Renal cortical epithelial cell (primary cell): ENCODE data around the gene RBM20. TPM values are rescaled to one million over a fixed set of nuclear protein-coding genes. Genes with fewer than 3 reads are reported as not detected.
A peak's percentile ranks its signal among the peaks of the same experiment; 100 is the strongest.

ENCODE experiments used
- DNase-seq: peaks from one replicate; pipeline ENCODE4 v3.0.0-alpha.2; 2011; ENCODE audit warnings: low read depth
- total RNA-seq: library from RNA; depleted of rRNA; stranded (reverse); fragments of >200 nt; gene quantifications from 2 replicates; pipeline ENCODE4 v1.2.3, GENCODE V29; 2014

RBM20 gene
- total RNA-seq, 1 donor from 2014 or later = 0.10 TPM

DNA sequence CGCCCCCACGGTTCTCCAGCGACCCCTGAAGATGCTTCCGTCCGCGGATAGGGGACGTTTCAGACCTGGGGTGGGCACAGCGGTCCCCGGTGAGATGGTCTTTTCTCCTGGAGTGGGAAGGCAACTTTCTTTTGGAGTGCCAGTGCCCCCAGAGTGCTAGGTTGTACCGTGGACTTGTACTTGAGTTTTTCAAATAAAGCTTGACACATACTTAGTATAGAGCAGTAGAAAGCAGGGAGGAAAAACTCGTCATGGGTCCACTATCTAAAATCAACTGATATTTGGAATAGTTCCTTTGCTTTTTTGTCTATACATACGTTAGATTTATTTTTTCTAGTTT, 28.4 kb downstream of the RBM20 start:
- no peak for DNase-seq

DNA sequence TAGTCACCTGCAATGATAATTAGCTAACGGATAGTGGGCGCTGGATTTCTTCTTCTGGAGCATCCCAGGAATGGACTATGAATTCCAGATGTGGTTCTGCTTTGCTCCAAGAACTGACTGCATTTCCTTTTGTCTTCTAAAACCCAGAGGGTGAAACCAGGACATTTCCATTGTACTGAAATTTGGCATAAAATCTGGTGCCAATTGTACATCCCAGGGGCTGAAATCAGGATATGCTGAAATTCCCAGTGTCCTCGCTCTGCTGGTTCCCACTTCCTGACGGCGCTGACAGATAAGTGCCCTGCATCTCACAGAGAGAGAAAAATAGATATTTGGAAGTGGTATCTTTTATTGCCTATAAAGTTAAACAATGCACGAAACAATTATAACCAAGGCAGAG, 31.9 kb downstream of the RBM20 start:
- no peak for DNase-seq

DNA sequence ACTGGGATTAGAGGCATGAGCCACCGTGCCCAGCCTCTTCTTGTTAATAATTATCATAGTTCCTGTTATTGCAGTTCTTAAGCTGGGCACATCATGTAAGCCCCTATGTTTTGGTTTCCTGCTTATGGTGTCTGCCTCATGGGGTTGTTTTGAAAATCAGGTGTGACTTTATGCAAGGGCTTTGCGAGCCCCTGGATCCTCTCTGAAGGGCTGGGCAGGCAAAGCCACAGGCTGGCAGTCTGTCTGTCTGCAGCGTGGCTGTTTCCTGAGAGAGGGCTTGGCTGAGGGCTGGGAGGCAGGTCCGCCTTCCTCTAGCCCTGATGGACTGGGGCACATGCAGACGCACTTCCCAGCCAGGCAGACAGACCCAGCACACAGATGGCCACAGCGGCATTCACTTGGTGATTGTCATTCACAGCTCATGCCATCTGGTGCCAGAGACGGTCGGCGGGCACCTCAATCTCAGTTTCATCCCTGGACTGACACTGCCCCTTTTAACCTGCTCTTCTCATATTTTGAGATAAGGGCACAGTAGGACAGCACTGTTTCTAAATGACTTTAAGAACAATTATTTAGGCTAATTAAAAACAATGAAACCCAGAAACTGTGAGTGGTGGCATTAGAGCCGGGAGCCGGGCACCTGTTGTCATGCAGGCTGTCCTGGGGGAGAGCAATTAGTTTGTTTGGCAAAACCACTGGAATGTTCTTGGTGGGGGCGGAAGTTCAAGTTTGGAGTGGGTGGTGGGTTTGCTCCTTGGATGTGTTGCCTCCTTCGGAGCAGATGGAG, 35.5 kb downstream of the RBM20 start:
- peak; percentile 29 for DNase-seq

DNA sequence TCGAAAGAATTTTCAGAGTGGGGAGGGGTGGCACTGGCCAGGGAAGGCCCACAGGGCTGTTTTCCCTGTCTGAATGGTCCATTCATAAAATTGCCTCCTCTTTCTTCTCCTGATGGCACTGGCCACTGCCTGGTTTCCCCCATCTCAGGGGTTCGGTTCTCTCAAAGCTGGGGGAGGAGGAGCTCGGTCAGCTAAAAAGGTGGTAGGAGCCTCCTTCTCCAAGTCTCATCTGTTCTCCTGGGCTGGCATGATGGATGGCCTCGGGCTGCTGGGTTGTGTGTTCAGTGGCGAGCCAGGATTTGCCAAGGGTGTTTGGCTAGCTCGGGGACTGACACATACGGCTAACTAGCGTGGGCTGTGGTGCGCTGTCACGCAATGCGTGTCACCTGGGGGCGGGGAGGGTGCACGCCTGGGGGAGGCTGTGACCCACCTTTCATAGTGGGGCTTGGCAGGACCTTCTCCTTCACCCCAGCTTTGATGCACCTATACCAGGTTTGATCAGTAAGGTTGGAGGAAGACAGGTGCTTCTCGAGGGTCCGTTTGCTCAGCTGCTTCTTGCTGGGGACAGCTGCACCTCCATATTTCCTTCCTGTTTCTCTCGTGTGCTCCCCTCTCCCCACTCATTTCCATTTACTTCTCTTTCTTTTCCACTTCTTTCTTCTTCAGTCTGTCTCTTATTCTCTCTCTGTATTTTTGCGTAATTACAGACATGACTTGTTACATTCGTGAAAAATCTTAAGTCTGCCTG, 36.3 kb downstream of the RBM20 start:
- no peak for DNase-seq

DNA sequence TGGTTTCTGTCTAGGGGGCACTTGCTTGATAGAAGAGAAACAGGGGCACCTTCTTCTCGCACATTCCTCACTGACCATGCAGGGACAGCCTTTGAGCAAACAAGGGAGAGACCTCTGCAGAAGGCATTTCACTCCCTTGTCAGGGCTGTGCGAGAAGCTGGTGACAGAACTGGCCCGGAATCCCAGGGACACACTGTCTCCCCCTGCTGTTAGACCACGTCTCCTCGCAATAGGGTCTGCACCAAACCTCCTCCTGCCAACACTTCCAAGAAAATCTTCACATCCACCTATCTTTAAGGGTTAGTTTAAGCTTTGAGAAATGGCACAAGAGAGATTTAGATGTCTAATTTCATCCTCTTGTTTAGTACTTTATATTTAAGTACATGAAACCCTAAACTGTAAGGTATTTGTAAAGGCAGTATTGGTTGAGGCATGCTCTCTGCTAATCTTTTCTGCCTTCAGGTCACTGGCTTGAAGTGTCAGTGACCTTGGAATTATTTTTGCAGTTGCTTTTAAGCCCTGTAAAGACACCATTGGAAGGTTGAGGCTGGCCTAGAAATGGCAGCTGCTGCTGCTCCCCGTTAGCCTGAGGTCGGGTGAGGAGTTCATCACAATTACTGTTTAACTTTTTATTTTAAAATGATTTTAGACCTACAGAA, 37.0 kb downstream of the RBM20 start:
- peak; percentile 24 for DNase-seq

DNA sequence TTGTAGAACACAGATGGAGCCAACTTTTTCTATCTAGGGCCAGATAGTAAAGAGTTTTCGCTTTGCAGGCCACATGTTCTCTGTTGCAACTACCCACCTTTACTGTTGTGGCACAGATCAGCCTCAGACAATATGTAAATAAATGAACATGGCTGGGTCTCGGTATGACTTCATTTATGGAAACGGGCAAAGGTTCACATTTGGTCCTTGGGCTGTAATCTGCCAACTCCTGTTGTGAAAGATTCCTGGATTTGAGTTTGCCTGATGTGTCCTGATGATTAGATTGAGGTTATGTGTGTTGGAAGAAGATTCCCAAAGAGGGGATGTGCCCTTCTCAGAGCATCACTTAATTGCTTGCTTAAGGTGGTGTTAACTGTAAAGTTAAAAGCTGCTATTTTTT, 38.2 kb downstream of the RBM20 start:
- DNase-seq = no peak

DNA sequence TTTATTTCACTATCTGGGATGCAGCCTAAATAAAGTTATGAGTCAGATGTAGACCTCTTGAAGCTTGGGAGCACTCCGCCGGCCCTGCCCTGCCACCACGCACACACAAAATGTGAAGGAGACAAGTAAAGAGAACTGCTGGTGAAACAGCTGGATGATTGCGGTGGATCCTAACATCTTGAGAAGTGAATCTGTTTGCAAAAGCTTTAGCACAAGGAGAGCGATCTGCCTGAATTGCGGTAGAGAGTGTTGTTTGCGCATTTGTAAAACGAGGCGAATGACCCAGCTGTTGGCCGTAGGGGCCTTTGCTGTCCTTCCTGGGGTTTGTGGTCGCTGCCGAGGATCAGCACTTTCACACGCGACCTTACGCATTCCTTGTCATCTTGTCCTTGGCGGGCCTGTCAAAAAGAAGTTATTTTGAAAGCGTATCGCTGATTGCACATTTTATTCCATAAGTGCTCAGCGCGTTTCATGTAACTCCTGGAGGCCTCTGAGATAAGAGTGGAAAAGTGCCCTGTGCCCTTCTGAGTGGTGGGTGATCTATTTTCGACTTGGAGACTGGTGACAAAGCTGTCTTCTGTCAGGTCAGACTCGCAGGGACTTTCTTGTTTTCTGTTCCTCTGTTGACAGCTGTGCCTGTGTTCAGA, 40.8 kb downstream of the RBM20 start:
- DNase-seq = no peak

DNA sequence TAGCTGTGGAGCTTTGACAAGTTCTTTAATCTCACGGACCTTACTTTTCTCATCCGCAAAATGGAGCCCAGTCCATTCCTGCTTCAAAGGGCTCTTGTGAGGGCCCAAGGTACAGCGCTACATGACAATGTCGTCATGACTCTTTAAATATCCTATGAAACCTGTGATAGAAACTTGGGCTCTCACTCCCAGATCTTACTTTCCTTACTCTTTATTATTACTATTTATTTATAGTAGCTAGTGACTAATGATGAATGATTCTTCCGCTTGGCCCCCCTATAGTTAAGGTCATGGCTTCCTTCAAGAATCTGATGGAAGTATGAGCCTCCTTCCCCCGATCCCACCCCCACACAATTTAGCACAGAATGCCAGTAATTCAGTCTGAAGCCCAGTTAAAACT, 41.9 kb downstream of the RBM20 start:
- DNase-seq = no peak

DNA sequence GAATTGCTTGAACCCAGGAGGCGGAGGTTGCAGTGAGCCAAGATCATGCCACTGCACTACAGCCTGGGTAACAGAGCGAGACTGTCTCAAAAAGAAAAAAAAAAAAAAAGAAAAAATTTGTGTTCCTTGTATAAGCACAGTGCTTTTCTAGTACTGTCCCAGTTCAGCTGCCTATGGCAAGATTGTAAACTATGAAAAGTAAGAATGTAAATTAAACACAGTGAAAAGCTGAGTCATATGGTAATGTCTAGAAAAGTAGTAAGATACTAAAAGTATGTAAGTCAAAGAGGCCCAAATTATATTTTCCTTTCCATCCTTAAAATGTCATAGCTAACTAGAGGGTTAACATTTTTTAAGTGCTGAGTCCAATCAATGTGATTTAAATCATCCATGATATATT, 42.8 kb downstream of the RBM20 start:
- peak; percentile 19 for DNase-seq

DNA sequence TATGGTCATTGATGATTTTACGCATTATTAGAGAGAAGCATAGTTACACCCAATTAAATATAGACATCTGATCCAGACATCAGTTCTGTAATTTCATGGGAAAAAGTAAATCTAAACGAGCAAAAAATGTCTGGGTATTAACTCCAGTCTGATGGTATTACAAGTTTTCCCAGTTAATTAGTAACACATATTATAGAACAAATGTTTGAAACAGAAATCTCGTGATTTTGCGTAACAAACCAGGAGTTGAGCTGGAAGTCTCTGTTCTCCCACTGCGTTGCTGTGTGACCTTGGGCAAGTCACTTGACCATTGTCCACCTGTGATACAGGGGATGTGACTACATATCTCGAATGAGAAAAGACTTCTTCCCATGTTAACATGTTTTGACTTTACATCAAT, 43.3 kb downstream of the RBM20 start:
- DNase-seq = no peak

DNA sequence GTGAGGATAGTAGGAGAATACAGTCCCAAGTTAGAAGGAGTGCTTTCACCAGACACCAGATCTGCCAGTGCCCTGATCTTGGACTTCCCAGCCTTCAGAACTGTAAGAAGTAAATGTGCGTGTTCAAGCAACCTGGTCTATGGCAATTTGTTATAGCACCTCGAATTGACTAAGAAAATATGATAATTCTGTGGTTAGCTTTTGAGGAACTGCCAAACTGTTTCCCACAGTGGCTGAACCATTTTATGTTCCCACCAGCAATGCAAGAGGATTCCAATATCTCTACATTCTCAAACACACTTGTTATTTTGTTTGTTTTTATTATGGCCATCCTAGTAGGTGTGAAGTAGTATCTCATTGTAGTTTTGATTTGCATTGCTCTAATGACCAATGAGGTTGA, 47.0 kb downstream of the RBM20 start:
- DNase-seq = no peak

DNA sequence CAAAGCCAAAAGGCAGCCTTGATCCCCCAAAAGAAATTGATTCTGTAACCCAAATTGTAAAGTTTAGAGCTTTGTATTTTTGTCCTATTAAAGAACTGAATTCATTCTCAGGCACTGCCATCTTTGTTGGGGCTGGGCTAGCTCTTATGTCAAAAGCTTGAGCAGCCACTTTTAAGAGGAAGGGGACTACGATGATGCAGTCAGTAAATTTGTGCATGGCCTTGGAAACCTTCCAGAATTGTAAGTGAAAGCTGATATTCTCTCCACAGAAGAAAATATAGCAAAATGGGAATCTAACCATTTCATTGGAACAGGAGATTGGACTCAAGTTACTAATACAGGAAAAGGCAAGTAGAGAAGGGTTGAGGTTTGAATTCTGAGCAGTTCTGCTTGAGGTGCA, 50.1 kb downstream of the RBM20 start:
- DNase-seq = no peak

DNA sequence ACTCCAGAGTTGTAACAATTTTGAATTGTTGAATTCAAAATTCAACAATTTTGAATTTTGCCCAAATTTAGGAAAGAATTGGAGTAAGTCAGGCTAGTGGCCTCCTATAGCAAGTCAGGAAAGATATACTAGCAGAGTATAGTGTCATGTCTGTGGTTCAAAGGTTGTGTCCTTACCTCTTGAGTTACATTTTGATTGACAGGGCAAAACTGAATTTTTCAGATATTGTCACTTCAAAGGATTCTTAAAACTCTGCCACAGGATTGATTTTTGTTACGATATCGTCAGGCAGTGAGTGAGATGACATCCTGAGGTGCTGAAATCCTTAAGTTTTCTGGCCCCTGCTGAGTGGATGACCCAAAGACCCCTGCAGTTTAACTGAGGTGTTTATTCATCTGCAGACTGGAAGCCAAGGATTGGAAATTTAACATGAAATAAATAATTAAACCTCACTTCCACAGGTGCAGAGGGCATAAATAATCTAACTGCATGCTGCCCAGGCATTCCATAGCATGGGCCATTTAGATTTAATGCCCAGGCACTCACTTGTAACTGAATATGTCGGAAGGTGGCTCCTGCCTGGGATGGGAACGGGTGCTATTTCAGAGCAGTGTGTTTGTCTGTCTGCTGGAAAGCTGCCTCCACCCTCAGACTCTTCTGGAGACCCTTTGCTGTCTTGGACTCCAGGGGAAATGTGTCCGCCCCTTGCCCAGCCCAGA, 50.8 kb downstream of the RBM20 start:
- no peak for DNase-seq

DNA sequence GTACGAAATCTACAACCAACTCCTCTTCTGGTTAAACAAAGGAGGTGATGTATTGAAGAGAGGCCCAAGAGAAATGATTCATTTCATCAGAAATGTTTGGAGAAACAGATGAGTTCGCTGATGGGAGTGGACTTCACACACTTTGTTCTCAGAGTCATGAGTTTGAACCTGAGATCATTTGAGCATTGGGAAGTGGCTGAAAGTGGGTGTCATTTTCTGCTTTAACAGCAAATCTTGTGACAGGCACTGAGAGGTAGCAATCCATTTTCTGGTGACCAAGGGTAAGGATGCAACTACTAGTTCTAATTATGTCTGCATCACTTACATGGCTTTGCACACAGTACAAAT, 51.4 kb downstream of the RBM20 start:
- no peak for DNase-seq

DNA sequence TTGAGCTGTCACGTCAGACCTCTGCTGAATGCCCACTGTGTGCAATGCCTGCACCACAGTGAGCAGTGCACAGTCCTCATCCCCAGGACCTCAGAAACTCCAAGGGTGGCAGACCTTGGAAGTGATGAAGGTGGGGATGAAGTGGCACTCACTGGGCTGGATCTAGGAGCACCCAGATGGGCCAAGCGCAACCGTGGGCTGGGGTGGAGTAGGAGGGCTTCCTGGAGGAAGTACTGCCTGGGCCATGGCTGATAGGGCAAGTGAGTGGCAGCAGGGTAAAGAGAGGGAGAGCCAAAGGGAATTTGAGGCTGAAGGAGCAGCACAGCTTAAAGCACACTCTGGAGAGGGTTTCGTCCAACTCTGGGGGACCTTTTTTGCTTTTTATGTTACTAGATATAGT, 52.3 kb downstream of the RBM20 start:
- no peak for DNase-seq

DNA sequence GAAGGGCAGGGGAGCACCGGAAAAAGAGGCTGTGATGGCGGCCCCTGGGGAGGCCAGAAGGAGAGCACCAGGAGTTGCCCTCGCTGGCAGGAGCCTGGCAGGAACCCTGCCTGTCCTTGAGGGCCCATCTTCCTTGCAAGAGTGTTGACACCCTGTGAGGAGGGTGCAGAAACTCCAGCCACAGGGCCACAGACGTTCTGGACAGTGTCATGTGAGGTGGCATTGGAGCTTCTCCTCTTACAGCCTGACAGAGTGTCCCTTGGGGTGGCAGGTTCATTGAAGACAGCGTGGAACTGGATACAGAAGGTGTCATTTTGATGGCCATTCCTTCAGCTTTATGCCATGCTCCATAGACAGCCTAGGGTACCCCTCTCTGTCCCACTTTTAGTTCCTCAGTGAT, 54.2 kb downstream of the RBM20 start:
- DNase-seq = no peak

DNA sequence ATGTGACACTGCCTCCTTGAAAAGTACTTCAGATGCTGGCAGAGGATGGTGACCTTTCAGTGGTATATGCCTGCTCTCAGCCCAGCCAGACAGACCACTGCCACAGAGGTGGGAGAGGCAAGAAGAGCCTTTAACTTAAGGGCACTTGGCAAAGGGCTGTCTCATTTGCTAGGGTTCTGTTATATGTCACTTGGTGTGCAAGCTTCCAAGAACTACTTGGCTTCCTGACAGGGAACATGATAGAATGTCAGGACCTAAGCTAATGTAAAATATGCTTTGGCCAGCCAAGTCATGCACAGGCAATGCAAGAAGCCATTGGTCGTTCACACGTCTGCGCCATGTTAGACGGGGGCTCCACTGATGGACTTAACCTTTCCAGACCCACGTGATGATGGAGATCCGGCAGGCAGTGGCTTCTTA, 54.7 kb downstream of the RBM20 start:
- DNase-seq = no peak

DNA sequence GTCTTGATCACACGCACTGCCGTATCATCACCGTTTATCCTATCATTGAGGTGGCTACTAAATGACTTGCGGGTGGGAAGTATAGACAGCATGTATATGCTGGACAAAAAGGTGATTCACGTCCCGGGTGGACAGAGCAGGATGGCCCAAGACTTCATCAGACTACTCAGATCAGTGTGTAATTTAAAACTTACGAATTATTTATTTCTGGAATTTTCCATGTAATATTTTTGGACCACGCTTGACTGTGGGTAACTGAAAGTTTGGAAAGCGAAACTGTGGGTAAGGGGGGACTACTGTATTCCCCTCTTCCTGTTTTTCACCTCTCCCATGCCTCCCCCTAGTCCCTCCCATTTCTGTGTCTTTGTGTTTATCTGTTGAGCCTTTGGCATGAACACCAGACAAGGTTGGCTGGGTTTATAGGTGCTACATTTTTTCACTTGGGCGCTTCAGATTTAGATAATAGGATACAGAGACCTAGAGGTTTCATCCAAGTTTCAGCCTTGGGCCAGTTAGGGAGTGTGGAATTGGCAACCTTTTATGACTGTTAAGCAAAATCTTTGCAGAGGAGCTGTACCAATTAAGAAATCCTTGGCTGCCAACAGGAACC, 55.8 kb downstream of the RBM20 start:
- DNase-seq = peak; percentile 26

DNA sequence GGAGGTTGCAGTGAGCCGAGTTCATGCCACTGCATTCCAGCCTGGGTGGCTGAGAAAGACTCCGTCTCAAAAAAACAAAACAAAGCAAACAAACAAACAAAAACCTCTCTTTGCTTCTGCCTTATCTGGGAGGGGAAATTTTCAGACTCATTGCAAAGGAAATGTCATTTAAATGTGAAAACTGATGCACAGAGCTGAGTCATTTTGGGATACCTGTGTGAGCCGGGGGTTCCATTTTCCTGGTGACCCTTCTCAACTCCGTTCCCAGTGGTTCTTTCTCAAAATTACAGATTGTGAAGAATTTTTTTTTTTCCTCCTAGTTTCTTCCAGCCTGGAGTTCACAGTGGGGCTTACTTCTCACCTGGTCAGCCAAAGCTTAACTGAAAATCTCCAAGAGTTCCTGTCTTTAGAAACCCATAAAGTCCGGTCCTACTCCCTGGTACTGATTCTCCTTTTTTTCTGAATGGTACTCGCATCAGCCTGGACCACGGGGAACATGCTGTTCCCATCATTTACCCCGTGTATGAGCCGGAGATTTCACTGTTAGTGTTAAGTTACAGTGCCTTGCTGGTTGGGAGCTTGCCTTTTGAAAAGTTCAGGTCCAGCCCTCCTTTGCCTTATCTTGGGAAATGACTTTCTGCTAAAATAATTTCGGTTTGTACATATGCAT, 56.9 kb downstream of the RBM20 start:
- DNase-seq = no peak

DNA sequence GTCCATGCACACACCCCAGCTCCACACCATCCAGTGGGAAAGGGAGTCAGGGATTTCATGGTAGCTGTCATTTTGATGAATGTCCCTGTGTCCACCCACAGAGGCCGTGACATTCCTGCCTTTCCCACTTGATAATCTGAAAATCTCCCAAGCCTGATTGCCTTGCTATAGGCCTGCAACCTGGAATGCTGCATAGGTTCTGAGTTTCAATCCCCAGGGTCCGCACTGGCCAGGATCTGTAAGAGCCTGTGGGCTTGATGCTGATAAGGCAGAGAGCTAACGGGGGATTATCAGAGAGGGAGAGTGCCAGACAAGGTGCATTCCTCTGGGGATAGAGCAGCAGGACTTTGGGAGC, 57.5 kb downstream of the RBM20 start:
- DNase-seq = no peak

DNA sequence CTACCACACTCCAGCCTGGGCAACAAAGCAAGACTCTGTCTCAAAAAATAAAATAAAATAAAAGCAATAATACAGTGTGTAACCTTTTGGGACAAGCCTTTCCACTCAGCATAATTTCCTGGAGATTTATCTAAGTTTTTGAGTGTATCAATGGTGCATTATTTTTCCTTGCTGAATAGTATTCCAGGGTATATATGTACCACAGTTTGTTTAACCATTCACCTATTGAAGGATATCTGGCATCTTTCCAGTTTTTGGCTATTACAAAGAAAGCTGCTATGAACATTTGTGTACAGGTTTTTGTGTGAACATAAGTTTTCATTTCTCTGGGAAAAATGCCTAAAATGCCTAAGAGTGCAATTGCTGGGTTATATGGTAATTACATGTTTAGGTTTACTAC, 59.9 kb downstream of the RBM20 start:
- DNase-seq = no peak
